Ovary (tissue), 3 donors: ENCODE results near the gene DHRS12.

Experiments used
- CTCF ChIP-seq, 3 donors: fragments of 450-650 bp in 2 of 3; fragments of 200-600 bp in 1 of 3; IDR thresholded peaks; one replicate each; pipeline versions ENCODE4 v1.5.1 to v1.8.0; 2016 to 2022; ENCODE audit warnings: antibody characterized with exemption in 3 of 3, mild to moderate bottlenecking in 1 of 3
- EP300 ChIP-seq: sonication (generic); formaldehyde crosslinking; IDR thresholded peaks from one replicate; pipeline ENCODE4 v1.6.1; 2017; ENCODE audit warnings: antibody characterized with exemption
- POLR2A ChIP-seq: fragments of 450-650 bp; IDR thresholded peaks from one replicate; pipeline ENCODE4 v1.6.1; 2017; ENCODE audit warnings: antibody characterized with exemption, mild to moderate bottlenecking, moderate library complexity
- donor health status: DM: no; HTN: no; CAD: no.

- TF ChIP-seq CTCF (IDR thresholded peaks at IDR 0.05): no peak
- TF ChIP-seq EP300: no peak
- no peak for TF ChIP-seq POLR2A
Observed at GRCh38 chr13:51765142-51765515, 38.8 kb downstream of the DHRS12 start.
